Measurements from ENCODE around the gene VPS13D.

The VPS13D gene

DNA sequence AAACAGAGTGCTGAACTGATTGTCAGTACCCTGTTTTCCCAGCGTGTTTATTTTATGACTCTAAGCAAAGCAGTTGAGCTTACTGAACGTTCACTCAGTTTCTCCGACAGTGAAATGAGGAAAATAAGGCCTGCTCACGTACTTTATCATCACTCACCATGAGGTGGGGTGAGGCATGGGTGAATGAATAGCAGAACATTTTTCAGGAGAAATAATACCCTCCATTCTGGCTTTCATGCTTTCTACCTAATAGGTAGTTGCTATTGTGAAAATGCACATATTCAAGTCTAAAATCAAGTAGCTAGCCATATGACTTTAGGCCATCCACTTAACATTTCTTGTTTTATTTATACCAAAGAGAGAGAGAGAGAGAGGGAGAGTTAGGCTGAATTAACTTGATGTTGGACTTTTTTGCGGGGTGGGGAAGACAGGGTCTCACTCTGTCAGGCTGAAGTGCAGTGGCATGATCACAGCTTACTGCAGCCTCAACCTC, 178.2 kb downstream of the VPS13D start:
- DNase-seq = no peak

DNA sequence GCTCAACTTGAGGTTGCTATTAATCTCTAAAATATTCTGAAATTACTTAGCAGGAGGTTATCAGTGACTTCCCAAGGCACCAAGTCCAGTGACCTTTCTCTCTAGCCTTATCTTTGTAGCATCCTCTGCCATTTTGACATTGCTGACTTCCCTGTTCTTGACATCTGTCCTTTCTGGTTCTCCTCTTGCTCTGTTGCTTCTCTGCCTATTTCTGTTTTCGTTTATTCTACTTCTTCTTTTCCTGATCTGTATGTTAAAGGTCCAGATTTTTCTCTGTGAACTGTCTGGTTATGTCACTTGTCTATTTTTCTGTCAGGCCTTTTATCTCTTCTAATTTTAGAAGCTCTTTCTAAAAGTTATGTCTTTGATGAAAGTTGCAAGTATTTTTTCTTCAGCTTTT, 178.8 kb downstream of the VPS13D start:
- no peak for DNase-seq

DNA sequence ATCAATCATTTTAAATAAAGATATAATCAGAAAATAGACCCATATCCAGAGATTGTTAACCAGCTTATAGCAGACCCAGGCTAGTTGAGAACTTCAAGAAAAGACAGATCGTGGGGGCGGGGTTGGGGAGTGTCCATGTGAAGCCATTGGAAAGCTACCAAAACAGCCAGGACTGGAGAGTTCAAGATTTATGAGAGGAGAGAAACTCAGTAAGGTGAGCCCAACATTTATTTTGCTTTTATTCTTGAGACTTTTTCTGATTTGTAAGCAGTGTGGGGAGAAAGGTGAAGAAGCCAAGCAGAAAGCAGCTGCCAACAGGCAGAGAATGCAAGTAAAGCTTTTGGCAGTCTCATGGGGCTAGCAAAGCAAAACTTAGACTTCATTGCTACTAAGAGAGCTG, 179.9 kb downstream of the VPS13D start:
- no peak for DNase-seq

DNA sequence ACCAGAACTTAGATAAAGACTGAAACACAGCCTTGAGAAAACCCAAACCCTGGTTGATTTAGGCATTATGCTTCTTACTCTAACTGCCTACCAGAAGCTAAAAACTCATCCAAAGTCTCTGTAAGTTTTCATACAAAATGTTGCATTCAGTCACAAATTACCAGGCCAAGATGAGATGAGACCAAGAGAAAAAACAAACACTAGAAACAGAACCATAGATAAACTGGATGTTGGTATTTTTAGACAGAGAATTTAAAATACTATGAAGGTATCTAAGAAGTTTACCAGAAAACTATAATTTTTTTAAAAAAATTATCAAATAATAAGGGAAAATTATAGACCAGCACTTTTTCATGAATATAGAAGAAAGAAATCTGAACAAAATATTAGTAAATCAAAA, 180.5 kb downstream of the VPS13D start:
- DNase-seq = no peak

DNA sequence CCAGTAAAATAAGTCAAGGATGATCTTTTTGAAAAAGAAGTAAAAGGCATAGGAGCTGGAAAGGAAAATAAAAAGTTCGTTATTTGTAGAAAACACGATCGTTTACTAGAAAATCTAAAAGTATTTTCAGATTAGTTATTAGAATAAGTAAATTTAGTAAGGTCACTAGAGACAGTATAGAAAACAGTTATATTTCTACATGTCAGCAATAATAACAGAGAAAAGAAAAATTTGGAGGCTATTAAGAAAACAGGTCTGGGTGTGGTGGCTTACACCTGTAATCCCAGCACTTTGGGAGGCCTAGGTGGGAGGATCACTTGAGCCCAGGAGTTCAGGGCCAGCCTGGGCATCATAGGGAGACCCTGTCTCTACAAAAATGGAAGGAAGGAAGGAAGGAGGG, 181.3 kb downstream of the VPS13D start:
- no peak for DNase-seq

DNA sequence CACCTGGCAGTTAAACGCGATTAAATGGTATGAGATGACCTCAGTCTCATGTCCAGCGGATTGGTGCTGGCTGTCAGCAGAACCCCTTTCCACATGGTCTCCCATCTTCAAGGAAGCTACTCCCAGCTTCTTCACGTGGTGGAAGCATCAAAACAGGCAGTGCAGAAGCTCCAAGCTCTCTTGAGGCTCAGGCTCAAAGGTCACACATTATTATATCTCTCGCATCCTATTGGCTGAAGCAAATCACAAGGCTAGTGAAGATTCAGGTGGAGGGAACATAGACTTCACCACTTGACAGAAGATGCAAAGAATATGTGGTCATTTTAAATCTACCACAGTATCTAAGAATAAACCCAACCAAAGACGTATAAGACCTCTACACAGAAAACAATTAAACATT, 181.9 kb downstream of the VPS13D start:
- DNase-seq = no peak

DNA sequence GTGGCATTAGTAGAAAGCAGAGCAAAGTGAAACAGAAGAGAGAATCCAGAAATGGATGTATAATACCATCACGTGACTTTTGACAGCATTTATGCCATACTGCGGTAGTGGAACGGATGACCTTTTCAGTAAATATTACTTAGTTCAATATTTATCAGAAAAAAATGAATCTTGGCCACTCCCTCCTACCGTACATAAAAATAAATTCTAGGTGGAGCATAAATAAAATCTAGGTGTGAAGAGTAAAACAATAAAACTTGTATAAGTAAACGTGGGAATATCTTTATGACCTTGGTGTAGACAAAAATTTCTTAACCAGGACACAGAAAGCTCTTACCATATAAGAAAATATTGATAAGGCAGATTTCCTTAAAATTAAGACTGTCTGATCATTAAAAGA, 182.6 kb downstream of the VPS13D start:
- no peak for DNase-seq

DNA sequence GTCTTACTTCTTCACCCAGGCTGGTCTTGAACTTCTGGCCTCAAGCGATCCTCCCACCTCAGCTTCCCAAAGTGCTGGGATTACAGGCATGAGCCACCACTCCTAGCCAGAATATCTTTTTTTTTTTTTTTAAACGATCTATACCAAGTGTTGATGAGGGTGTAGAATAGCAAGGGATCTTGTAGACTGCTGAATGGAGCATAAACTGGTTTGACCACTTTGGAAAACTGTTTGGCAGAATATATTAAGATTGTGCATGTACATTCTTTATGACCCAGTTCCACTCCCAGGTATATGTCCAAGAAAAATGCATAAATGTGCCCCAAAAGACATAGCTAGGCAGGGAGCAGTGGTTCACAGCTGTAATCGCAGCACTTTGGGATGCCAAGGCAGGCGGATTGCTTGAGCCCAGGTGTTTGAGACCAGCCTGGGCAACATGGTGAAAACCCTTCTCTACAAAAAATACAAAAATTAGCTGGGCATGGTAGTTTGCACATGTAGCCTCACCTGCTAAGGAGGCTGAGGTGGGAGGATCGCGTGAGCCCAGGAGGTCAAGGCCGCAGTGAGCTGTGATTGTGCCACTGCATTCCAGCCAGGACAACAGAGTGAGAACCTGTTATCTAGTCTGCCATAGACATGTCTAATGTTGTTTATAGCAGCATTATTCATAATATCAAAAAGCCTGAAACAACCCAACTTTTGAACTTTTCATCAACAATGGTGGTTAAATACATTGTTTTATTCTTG, 184.0 kb downstream of the VPS13D start:
- DNase-seq = no peak

DNA sequence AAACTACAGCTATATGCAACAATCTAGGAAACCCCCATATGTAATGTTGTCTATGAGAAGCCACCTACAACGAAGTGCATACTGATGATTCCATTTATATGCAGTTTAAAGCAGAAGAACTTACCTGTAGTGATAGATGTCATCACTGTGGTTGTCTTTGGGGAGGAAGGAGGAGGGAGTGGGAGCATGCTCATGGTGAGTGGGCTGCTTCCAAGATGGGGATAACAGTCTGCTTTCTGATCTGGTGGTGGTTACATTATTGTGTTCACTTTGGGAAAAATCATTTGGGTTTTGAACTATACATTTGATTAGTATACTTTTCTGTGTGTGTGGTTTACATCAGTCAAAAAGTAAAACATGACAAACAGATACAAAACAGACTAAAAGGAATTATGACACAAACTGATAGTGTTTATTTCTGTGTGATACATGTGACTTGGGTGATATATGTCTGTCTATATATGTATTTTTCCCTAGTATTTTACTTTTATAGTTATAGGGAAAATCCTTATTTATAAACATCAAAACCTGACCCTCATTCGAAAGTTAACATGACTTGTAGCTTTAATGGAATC, 184.7 kb downstream of the VPS13D start:
- no peak for DNase-seq

DNA sequence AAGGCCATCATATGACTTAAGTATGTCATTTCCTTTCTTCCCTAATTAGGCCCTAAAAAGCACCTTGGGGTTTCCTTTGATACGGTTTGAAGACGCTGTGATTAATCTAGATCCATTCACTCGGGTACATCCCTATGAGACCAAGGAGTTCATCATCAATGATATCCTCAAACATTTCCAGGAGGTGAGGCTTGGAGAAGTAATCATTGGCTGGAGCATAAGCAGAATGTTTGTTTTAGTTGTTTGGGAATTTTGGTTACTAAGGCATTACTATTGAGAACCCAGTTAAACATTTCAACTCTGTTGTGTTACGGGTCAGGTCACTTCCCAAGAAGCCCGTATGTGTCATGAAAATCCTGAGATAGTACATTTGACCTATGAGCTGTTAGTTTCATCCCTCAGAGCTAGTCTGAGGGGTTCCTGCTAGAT, 185.2 kb downstream of the VPS13D start:
- no peak for DNase-seq

DNA sequence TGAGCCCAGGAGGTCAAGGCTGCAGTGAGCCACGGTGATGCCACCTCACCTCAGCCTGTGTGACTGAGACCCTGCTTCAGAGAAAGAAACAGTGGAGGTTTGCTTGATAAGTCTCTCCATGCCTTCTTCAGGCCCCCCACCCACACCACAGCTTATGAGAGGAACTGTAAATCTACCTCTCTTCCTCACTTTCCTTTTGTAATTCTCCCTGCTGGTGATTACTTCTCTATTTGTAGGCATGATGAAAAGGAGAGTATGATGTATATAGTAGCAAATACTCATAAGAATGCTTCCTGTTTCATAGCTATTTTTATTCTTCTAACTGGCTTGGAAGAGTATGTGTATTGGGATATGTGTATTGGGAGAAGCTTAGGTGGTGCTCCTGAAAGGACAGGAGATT, 186.3 kb downstream of the VPS13D start:
- no peak for DNase-seq

DNA sequence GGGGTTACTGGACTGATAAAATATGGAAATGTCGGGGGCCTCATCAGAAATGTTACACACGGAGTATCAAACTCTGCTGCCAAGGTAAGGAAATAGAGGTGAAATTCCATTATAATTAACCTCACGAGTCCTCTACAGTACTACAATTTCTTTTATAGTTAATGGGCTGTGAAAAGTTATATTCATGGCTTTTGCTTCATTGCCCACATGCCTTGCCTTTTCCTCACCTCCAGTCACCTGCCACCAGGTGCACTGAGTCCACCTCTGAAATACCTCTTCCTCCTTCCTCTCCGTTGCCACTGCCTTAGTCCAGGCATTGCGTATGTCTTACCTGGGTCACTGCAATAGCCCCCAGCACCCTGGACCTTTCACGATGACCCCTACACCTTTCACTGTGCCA, 186.9 kb downstream of the VPS13D start:
- no peak for DNase-seq

DNA sequence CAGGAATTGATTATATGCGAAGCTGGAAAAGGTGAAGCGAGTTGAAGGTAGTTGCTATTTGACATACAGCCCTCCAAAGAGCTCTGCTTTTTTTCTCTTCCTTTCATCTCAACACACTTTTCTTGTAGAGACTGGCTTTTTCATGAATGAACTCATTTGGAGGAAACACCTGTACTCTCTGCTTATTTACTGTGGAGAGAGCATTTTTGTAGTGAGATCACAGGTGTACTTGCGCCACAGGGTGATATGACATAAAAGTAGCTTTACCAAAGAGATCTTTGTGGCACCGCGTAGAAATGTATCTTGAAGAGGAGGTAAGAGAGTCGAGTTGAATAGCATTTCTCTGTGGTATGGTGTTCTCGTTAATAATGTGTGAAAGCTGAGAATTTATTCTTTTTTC, 187.6 kb downstream of the VPS13D start:
- DNase-seq = no peak

DNA sequence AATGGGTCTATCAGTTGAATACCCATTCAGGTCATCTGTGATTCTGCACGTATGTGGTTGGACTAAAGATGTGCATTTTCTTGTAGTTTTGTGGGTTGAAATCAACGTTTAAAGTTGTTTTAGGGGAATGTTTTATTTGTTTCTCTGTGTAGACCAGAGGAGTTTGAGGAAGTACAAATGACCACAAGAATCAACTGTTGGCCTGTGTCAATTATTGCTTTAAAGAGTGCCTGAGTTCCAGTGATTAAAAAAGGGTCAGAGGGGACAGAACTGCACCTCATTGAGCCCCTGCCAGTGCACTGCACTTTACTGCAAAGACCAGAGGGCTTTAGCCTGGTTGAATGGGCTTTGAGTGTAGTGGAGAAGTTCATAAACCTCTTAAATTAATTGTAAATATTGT, 190.3 kb downstream of the VPS13D start:
- DNase-seq = no peak

DNA sequence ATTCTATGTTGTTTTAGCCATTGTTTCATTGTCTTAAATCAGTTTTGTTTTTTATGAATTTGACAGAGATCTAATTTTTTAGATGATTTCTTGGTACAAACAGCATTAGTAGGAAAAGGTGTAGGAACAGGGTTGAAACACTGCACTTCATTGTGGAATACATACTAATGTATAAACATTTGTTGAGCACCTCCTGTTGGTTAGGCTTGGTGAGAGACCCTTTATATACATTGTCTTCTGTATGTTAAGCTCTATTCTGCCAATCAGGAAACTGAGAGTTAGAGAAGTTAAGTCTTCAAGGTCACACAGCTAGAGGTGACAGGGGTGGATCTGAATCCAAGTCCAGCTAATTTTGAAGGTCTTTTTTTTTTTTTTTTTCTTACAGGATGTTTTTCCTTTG, 192.7 kb downstream of the VPS13D start:
- no peak for DNase-seq

DNA sequence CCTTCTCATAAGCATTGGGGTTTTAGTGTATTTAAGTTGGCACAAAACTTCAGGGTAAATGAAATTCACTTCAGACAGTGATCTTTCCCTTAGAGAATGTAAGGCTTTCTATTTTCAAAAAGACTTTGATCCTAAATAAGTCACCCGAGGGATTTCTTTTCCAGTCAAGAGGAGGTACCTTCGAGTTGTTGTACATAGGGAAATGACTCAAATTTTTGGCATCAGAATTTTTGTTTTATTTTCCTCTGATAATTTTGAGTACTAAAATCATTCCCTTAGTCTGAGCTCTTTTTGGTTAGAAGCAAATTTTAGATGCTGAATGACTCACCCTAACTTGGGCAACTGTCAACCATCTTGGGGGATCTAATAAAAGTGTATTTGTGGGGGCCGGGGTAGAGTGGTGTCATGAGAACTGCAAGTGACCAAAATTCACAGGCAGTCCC, 194.3 kb downstream of the VPS13D start:
- DNase-seq = no peak

DNA sequence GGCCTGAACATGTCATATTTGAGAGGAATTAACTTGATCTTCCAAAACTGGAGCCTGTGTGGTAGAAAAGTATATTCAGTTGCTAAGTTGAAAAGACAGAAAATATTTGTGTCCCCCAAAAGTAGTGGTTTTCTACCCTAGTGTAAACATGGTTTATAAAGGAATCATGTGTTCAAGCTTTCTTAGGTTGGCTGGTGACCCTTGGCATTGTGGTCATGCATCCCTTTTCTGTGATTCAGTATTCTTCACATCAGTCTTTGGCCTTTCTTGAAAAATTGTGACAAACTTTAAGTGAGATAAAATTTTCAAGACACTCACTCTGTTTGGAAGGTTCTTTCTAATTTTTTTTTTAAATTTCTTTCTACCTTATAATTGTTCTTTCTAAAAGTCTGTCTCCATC, 195.0 kb downstream of the VPS13D start:
- DNase-seq = no peak

DNA sequence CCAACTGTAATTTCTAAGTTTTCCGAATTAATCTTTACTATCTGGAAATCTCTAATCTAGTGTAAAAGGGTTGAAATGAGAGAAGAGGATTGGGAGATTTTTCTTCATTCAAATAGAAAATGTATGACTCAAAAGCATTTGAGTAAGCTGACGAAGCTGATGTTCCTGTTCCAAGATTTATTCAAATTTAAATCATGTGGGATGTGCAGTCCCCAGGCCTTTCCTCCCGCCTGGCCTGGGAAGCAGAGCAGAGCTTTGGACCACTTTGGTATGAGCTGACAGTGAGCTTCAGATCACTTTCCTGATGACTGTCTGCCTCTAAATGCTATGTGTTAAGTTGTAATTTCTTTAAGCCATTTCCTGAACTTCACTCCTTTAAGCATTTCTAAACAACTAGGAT, 196.2 kb downstream of the VPS13D start:
- no peak for DNase-seq

DNA sequence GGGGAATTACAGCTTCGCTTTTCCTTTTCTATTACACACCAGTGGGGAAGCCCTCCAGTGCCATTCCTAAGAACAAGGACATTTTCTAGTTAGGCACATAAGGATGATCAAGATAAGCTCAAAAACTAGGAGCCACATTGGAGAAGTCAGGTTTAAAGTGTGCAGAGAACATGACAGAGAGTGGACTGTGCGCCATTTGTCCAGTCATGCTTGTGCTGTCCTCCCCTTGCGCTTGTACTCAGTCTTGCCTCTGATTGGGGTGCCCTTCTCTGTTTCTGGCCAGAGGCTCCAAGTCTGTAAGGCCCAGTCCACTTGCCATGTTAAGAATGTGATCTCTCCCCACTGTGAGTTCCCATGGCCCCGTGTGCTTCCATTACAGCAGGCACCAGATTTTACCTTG, 198.5 kb downstream of the VPS13D start:
- no peak for DNase-seq

DNA sequence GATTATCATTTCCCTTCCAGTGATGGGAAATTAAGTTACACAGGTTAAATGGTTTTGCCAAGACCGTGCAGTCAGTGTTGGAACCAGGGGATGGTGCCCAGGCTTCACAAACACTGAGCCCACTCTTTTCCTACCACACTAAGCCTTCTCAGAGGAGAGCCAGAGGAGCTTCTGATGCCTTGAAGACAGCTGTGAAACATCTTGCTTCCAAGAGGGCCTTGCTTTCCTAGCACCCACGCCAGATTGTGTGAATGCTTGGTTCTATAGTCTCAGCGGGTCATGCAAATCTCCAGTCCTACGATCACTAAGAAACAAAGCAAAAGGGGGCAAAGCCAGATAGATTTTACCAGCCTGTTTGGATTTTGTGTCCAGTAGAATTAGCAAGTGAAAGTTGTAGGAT, 200.7 kb downstream of the VPS13D start:
- no peak for DNase-seq

DNA sequence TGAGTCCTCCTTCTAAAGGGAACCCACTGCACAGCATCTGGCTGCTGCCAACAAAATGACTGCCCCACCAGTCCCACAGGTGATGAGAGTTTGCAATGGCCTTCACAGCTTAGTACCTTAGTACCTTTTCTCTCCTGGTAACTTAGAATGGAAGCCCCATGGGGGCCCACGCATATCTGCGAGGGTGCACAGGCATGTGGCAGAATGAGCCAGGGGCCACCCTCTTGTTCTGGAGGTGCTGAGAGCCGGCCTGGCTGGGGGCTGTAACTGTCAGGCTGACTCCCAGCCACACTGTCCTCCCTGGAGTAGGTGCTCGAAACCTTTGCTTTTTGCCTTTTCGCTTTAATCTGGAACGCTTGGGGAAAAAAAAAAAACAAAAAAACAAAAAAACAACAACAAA, 203.1 kb downstream of the VPS13D start:
- no peak for DNase-seq

DNA sequence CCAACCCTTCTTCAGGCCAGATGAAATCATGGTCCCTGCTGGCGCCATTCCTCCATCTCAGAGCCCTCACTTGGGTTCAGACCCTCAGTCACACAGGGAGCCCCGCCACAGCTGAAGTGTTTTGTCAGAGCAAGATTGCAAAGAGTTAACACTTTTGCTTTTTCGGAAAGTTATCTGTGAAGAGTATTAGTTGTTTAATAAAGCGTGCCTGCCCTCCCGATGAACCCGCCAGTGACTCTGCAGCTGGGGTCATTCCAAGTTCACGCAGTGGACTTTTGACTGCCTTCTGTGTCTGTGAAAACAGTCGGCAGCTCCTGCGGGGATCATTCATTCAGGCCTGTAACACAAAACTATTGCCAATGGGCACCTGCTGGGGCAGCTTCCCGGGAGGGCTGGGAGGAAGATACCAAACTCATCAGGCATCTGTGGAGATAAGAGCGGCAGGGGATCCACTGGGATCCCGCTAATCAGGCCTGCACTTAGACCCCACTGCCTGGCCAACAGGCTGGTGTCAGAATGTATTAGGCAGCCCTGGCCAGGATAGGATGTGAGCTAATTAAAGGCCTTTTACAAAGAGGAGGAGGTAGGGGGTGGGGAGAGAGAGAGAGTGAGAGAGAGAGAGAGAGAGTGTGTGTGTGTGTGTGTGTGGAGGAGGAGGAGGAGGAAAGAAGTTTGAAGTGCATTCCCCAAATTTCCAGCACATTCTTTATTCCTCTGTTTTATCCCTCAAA, 203.7 kb downstream of the VPS13D start:
- DNase-seq = peak in 1 of 2 experiments; percentile 20

DNA sequence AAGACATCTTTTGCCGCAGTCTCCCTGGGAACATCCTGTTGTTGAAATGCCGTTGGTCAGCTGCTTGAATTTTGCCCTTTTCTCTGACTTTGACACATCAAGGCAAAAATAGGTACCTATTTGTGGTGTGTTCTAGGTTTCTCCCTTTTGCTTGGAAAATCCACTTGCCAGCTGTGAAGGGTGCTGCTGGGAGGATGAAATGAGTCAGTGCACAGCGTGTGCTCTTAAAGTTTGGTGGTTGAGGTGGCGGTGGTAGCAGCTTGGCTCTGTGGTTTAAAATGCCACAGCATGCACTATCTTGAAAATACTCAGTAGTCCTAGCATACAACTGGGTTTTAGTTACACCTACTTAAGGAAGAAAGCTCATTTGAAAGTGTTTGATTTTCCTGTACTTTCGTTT, 204.3 kb downstream of the VPS13D start:
- no peak for DNase-seq

DNA sequence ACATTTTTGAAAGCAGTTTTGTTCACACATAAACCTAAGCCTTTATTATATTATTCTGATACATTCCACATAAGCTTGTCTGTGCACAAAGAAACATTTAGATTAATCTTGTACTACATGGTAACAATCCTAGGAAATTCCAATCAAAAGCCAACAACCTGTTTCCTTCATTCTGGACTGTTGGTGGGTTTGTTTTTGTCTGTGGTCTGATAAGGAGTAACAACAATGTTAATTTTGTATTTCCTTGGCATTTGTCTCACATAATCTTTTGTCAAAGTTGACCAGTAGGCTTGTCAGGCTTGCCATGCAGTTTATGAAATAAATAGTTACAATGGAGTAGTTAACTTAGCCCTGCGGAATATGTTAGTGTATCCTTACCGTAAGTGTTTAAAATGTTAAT, 204.9 kb downstream of the VPS13D start:
- no peak for DNase-seq
